Lower leg skin (tissue), 4 donors: ENCODE data around the gene ACOX3. TPM values are rescaled to one million over a fixed set of nuclear protein-coding genes. Genes with fewer than 3 reads are reported as not detected.

ENCODE experiments used
- DNase-seq, 2 donors: peaks; one replicate each; pipeline ENCODE4 v3.0.0-alpha.2; 2019; ENCODE audit warnings: low spot score in 2 of 2
- H3K4me3 ChIP-seq: fragments of 200-600 bp; sonication (generic); 2 replicates; pipeline ENCODE4 v1.5.1; 2017; ENCODE audit warnings: mild to moderate bottlenecking, low read depth; ENCODE audit not compliant: poor library complexity, severe bottlenecking
- CTCF ChIP-seq, 3 donors: fragments of 450-650 bp; IDR thresholded peaks; one replicate each; pipeline ENCODE4 v1.5.1; 2016; ENCODE audit warnings: antibody characterized with exemption in 3 of 3, mild to moderate bottlenecking in 3 of 3, moderate library complexity in 2 of 3
- POLR2A ChIP-seq, 2 donors: fragments of 450-650 bp; IDR thresholded peaks; one replicate each; pipeline ENCODE4 v1.6.1; 2016 to 2017; ENCODE audit warnings: antibody characterized with exemption in 2 of 2, mild to moderate bottlenecking in 1 of 2, moderate library complexity in 1 of 2
- WGBS, 2 donors: methylation state at CpG; one replicate each; pipeline ENCODE4 v1.1.5; 2018; 5-methylcytosine and 5-hydroxymethylcytosine counted together
- intact Hi-C: fragments of 100-400 bp; cut with DNase I; formaldehyde crosslinking; loops from one replicate; pipeline ENCODE4 v1.15.0; 2023; ENCODE audit warnings: low total_unique reads
- total RNA-seq, 4 donors: library from RNA; depleted of rRNA; stranded (reverse); fragments of >200 nt; gene quantifications; one replicate each; pipeline ENCODE4 v1.1.0, GENCODE V29; 2016

The ACOX3 gene
- total RNA-seq, 4 donors from 2014 or later = 37.5 to 55.9 (median 41.2) TPM

GRCh38 chr4:8355864-8356565, 84.5 kb downstream of the ACOX3 start:
- TF ChIP-seq POLR2A (IDR thresholded peaks at IDR 0.05) = no peak
- TF ChIP-seq CTCF (IDR thresholded peaks at IDR 0.05) = no peak
- no peak overlapping the region for H3K4me3 ChIP-seq
- peak in 1 of 2 donors; percentile 43 for DNase-seq
- 44 to 46% methylated on average over 8 of the region's 8 CpGs for WGBS, 2 donors
- intact Hi-C loops = no loop called here

- WGBS, 2 donors = 77 to 85% methylated on average over 6 of the region's 6 CpGs
- TF ChIP-seq CTCF (IDR thresholded peaks at IDR 0.05) (no peak), POLR2A (IDR thresholded peaks at IDR 0.05) (no peak)
- no peak for DNase-seq
- intact Hi-C loops = no loop called here
- H3K4me3 ChIP-seq = no peak overlapping the region
These were observed 85.2 kb downstream of the ACOX3 start for GRCh38 chr4:8355306-8355705.

- H3K4me3 ChIP-seq = no peak overlapping the region
- peak in 1 of 2 donors; percentile 79 for DNase-seq
- intact Hi-C loops = no loop called here
- 73 to 76% methylated on average over 12 of the region's 12 CpGs for WGBS, 2 donors
- TF ChIP-seq CTCF (IDR thresholded peaks at IDR 0.05) (no peak), POLR2A (IDR thresholded peaks at IDR 0.05) (no peak)
These were observed 86.5 kb downstream of the ACOX3 start for GRCh38 chr4:8353912-8354453.

- no peak for TF ChIP-seq POLR2A (IDR thresholded peaks at IDR 0.05)
- intact Hi-C loops = no loop called here
- WGBS, 2 donors = 88 to 90% methylated on average over 8 to 9 of the region's 9 CpGs
- no peak overlapping the region for H3K4me3 ChIP-seq
- DNase-seq = peak in 1 of 2 donors; percentile 68
These were observed 87.3 kb downstream of the ACOX3 start for GRCh38 chr4:8353158-8353669.

GRCh38 chr4:8352368-8353157, 88.0 kb downstream of the ACOX3 start:
- DNase-seq = peak in 1 of 2 donors; percentile 83

More at GRCh38 chr4:8352368-8353157, 88.0 kb downstream of the ACOX3 start:
- TF ChIP-seq CTCF (IDR thresholded peaks at IDR 0.05) (no peak), POLR2A (IDR thresholded peaks at IDR 0.05) (no peak)
- WGBS, 2 donors = 83 to 84% methylated on average over 12 to 13 of the region's 20 CpGs
- intact Hi-C loops = no loop called here
- no peak overlapping the region for H3K4me3 ChIP-seq
